Left cardiac atrium (tissue), 4 donors: ENCODE results near the gene GPC5. TPM values are rescaled to one million over a fixed set of nuclear protein-coding genes. Genes with fewer than 3 reads are reported as not detected.

ENCODE experiments used
- ATAC-seq, 2 donors: fragments of 200-7000 bp; cut with Tn5 transposase; one replicate each; pipeline ENCODE4 v1.9.1; 2020; ENCODE audit warnings: mild to moderate bottlenecking in 2 of 2, moderate library complexity in 2 of 2
- DNase-seq: peaks from one replicate; pipeline ENCODE4 v3.0.0-alpha.2; 2020
- intact Hi-C, 2 donors: fragments of 100-400 bp; cut with DNase I; formaldehyde crosslinking; loops; one replicate each; pipeline versions ENCODE4 v1.14.1 to v1.15.1; 2022 to 2023
- total RNA-seq, 2 donors: library from RNA; stranded (reverse); fragmentation: NEBNext Ultra II Directional; extraction: Animal tissue kit (Norgen Biotek cat#: 25700); gene quantifications; one replicate each; pipeline ENCODE4 v1.2.1, GENCODE V29; 2021
- donor health status: DM: no; HTN: yes; CAD: no.
- donor health status: DM: no; HTN: yes; CAD: no; lungs with severe emphysema.
- donor health status: DM: yes; HTN: yes; CAD: no.
- donor health status: Dilated cardiomyopathy.

Gene GPC5
- total RNA-seq, 2 donors from 2014 or later, result 1.8 to 3.0 TPM

DNA sequence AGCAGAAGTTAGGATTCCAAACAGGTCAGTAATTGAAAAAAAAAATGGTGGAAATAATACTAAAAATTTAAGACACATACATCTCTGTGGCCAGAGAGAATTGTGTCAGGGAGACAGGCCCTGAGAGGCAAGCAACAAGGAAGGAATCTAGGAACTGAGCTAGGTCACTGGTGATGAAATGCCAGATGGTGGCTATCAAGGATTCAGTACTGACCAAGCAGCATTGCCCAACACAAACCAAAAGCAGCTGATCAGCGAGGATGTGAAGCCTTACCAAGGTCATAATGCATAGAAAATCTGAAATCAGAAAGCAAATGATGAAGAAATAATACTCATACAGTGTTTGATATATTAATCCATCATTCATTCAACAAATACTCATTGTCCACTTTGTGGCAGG is 905.0 kb downstream of the GPC5 start:
- intact Hi-C loops, result no loop called here
- no peak for DNase-seq
- ATAC-seq, result peak in 1 of 2 donors; percentile 55

DNA sequence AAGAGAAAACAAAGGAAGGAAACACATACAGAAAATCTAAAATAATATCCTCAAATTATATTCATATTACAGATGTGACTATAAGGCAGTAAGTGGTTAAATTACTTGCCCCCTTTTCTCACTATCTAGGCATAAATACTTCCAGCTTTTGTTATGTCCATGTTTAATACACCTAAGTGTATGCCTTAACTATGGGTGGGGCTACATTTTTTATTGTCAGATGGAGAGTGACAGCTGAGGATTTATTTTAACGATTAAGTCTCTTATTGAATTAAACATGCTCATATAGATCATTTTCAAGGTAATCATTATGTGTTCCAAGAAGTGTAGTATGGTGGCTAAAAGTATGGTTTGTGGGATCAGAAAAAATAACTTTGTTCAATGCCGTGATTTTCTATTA is 909.3 kb downstream of the GPC5 start:
- ATAC-seq, result no peak
- intact Hi-C loops, result no loop called here
- no peak for DNase-seq

DNA sequence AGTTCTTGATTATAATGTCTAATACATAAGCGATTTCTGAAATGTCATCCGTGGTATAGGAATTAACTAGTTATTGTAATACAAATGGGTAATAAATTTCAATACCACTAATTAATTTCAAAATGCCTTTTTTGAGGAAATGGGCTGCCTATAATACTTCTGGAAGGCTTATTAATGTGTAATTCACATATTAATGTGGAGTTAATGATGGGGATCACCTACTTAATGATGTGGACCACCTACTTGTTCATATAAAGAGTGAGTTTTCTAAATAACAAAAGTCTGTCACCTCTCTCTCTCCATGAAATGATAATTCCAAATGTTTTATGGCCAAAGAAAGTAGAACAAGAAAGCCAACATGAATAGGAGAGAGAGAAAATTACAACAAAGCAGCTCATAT is 914.4 kb downstream of the GPC5 start:
- DNase-seq (no peak), ATAC-seq (no peak)
- intact Hi-C loops, result no loop called here

DNA sequence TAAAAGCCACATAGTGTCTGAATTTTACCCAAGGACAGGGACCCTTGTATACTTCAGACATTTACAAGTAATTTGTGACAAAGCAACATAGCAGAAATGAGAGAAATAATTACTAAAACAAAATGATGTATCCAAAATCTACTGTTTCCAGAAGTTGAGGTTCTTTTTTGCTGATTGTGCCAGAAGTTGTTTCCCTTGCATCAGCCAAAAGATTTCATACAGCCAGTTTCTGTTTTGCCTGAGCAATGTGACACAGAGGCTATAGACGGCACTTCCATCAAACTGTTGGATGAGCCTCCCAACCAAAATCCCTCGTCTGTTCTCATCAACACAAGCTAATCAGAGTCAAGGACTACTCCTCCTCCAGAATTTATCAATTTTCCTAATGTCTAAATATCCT is 915.0 kb downstream of the GPC5 start:
- intact Hi-C loops, result no loop called here
- DNase-seq, result no peak
- ATAC-seq, result no peak

DNA sequence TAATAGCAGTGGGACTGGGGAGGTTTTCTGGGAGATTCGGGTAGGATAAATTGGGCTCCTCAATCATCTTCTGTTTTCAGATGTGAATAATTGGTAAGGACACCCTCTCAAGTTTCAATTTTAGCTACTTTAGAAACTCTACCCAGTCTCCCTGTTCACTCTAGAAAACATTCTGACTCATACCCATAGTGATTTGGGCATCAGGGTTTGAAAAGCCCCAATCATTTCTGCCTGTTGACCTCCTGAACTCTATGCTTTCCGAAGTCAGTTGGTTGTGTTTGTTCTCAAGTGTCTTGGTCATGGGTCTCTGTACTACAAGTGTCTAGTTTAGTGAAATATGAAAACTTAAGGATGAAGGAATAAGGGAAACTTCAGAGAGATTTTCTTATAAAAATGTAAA is 916.8 kb downstream of the GPC5 start:
- intact Hi-C loops, result no loop called here
- DNase-seq, result no peak
- no peak for ATAC-seq

DNA sequence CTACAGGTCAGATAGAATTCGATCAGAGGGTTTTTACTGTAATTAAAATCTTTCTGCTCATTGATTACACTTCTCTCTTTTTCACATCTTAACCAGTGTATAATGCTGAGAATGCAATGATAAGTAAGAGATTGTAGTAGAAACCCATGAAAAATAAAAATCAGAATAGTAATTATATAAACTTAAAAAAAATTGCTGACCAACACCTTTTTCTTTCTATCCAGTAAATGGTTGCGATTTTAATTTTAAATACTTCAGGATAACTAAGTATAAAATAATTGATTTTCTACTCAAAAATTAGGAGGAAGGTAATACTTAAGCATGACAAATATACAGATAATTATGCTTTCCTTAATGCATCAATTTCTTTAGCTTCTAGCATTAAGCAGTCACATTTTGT is 917.6 kb downstream of the GPC5 start:
- no peak for DNase-seq
- intact Hi-C loops, result no loop called here
- no peak for ATAC-seq

DNA sequence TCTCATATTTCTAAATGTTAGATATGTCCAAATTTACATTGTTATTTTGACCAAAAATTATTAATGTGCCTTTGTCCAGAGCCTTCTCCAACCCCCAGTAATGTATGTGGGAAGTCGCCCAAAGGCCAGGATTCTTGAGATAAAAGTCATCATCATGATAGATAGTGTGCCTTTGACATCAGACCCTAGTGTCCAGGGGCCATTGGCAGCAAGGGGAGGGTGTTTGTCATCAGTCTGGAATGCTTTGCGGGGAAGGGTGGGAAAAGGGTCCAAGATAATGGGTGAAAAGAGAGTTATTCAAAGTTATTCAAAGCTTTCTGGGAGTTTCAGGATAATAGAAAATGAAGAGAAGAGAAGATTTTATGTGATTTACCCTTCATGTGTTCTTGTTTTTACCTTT is 918.6 kb downstream of the GPC5 start:
- intact Hi-C loops, result no loop called here
- no peak for DNase-seq
- peak in 1 of 2 donors; percentile 31 for ATAC-seq

DNA sequence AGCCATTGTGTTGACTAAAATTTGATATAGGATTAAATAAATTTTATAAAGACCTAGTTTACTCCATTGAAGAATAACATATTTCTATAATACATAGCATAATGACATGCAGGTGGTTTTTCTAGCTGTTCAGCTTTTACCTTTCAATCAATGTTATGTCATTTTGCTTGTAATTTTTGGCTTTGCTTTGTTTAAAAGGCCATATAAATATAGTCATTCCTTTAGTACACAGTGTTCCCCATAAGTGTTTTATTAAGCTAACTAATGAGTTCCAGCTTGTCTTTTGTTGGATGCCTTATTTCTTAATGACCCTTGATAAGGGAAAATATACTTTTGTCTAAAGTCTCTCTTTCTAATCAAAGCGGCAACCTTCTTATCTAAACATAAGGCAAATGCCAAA is 921.9 kb downstream of the GPC5 start:
- intact Hi-C loops, result no loop called here
- ATAC-seq (no peak), DNase-seq (no peak)

DNA sequence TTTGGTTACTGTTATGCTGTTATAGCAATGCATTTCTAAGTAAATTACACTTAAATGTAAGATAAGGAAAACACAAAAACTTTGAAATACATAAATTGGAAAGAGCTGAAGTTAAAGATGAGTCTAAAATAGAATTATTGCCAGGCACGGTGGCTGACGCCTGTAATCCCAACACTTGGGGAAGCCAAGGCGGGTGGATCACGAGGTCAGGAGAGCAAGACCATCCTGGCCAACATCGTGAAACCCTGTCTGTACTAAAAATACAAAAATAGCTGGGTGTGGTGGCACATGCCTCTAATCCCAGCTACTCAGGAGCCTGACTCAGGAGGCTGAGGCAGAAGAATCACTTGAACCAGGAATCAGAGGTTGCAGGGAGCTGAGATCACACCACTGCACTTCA is 922.8 kb downstream of the GPC5 start:
- no peak for ATAC-seq
- intact Hi-C loops, result no loop called here
- no peak for DNase-seq

DNA sequence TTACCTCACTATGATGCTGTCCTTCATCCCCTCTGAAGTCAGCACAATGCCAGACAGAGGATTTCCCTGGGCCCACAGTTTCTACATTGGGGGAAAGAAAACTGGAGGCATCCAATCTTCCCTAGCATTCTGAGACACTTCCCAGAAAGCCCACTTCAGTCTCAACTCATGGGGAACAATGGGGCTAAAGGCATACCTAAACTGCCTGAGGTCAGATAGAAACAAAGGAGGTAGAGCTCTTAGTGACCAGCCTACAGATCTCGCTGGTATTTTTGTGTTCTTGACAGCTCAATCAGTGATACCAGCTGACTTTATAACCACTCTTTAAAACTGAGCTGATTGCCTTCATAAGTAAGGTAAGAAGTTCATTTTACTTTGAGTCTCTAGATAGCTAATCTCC is 947.2 kb downstream of the GPC5 start:
- intact Hi-C loops, result no loop called here
- ATAC-seq, result no peak
- no peak for DNase-seq

DNA sequence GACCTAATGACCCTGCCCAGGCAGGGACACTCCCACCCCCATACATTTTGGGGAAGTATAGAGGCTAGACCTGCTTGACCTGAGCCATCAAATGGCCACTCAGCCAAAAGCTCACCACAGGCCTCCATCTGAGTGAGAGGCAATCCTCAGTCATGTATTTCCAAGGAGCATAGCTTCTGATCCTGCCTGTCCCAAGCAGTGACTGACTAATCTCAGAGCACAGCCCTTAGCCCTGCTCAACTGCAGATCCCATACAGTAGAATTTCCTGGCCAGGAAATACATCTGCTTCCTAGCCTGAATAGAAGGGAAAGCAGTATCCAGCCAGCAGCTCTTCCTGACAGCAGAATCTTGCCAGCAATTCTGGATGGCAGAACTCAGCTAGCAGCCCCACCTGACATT is 947.6 kb downstream of the GPC5 start:
- intact Hi-C loops, result no loop called here
- ATAC-seq (no peak), DNase-seq (no peak)

DNA sequence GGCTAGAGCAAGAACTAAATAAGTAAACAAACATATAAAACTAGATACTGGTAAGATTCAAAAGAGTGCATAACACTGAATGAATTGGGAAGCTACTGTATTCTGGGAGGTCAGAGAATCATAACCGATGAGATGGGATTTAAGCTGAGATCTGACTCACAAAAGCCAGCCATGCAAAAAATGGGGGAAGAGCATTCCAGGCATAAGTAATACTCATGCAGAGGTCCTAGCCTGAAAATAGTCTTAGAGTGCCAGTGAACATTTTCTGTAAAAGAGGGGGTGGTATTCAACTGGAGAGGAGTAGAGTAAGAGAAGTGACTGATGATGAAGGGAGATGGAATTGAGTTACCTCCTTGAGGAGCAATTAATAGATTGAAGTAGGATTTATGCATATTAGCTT is 956.2 kb downstream of the GPC5 start:
- intact Hi-C loops, result no loop called here
- DNase-seq, result no peak
- ATAC-seq, result no peak

DNA sequence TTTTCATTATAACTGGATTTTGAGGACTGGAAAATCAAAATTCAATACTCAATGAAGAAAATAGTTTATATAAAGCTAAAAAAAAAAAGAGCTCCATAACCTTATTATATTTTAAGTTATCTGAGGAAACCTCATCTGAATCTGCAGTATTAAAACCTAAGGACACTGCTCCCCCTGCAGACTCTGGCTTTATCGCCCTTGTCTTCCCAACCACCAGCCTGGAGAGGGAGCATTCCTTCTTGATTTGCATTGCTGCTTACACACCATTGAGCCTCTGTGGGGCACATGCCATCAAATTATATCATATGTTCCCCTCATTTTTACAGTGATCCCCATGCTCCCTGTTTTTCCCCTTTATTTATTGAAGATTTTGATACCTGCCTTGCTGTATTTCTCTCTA is 956.8 kb downstream of the GPC5 start:
- no peak for ATAC-seq
- intact Hi-C loops, result no loop called here
- DNase-seq, result no peak

DNA sequence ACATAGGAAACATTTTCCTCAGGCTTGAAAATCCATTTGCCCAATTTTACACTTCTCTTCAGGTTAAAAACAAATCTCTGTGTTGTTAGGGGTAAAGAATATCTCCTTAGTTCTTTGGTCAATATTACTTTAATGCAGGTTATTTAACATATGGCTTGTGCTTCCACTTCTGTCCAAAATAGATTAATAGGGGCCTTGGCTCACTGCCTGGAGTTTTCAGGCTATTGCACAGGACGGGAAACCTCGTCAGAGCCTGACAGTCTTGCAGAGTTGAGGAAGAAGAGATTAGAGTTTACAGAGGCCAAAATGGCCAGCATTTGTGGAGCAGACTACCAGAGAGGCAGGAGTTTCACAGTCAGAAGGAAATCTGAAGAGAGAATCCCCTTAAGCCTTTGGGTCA is 964.3 kb downstream of the GPC5 start:
- DNase-seq, result no peak
- intact Hi-C loops, result no loop called here
- ATAC-seq, result no peak

DNA sequence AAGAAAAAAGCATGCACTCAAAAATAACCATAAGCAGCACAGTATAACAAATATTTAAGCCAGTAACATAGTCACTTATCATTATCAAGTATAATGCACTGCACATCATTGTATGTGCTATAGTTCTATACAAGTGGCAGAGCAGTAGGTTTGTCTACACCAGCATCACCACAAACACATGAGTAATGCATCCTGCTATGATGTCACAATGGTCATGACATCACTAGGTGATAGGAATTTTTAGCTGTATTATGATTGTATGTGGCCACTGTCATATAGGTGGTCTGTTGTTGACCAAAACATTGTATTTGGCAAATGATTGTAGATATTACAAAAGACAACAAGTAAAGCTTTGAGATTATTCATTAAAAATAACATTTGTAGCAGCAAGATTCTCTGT is 967.5 kb downstream of the GPC5 start:
- intact Hi-C loops, result no loop called here

DNA sequence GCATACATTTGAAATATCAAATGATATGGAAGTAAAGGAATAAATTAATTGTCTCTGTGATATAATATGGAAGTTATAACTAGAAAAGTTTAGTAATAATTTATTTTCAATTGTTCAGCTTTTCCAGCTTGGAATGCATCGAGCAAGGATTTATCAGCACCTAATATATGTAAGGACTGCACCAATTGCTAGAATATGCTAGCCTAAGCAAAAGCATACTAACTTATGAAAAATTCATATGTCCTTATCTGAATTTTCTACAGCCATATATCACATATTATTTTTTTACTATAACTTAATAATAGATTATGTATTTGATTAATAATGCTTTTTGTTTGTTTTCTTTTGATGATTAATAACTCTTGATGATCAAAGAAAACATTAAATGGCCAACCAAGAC is 979.0 kb downstream of the GPC5 start:
- DNase-seq, result no peak
- ATAC-seq, result no peak
- intact Hi-C loops, result no loop called here

More for the DNA sequence above, 967.5 kb downstream of the GPC5 start:
- ATAC-seq (no peak), DNase-seq (no peak)

DNA sequence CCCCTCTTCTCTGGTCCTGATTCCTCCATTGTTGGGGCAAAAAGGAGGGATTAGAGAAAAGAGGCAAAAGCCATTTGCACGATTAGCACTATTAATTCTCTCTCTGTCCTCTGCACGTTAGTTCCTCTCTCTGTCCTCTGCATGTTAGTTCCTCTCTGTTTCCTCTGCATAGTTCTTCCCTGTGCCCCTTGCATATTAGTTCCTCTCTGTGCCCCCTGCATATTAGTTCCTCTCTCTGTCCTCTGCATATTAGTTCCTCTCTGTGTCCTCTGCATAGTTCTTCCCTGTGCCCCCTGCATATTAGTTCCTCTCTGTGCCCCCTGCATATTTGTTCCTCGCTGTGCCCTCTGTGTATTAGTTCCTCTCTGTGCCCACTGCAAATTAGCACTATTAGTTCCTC is 981.0 kb downstream of the GPC5 start:
- intact Hi-C loops, result no loop called here

DNA sequence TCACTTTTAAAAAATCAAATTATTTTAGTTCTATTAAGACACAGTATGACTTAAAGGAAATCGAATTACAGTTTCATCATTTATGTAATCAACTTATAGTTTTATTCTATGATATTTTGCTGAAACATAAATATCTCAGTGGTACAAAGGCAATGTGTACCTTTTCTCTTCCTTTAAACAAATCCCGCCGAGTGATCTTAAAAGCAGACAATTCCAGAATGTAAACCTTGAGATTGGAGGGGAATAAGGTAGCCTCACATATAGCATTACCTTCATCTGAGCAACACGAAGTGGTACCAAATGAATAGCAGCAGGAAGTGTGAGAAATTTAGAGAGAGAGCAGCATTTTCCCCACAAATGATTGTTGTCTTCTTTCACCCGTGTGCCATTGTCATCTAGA is 986.0 kb downstream of the GPC5 start:
- no peak for DNase-seq
- intact Hi-C loops, result no loop called here
- ATAC-seq, result no peak

More for the DNA sequence above, 981.0 kb downstream of the GPC5 start:
- ATAC-seq, result no peak
- no peak for DNase-seq

DNA sequence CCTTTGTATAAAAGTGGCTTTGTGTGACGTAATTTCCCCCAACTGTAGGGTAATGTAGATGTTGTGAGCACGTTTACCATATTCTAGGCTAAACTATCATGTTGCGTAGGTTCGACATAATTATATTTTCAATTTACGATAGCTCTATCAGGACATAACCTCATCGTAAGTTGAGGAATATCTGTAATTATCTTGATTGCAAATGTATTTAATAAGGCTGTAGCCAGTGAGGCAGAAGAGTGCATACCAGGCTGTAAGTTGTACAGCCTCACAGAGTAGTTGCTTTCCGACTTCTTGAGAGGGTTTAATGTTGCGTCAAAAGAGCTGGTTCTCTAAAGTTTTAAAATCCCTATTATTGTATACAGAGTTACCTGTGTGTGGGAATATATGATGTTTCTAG is 988.8 kb downstream of the GPC5 start:
- DNase-seq (no peak), ATAC-seq (no peak)
- intact Hi-C loops, result no loop called here

DNA sequence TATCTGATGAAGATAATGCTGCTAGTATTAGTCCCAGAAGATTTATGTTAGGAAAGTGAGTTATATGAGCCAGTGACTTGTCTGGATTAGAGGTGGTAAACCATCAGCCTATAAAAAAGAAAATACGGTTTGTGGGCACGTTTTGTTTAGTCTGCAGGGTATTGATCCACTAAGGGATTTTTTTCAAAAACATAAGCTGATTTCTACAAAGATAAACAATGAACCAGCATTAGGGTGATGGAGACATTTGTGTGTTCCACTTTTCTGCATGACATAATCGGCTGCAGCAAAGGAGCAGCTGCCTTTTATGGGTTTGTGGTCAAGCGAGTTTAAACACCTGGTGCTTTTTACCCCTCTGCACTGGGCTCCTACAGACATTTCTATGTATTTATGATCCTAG is 991.8 kb downstream of the GPC5 start:
- no peak for ATAC-seq
- DNase-seq, result no peak
- intact Hi-C loops, result no loop called here

DNA sequence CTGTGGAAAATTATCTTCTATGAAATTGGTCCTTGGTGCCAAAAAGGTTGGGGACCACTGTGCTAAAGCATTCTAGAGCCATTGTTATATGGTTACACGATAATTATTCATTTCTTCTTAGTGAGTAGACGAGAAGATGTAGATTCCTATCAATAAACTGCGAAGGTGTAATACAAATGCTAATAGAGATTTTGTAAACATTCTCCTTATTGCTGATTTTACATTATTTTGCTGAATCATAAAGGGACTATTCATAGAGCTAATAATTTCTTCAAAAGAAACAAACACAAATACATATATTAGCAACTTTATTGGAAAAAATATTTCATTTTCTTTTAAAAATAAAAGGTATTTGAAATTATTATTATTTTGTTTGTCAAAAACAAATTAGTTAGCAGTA is 1005.2 kb downstream of the GPC5 start:
- no peak for DNase-seq
- intact Hi-C loops, result no loop called here
- no peak for ATAC-seq

DNA sequence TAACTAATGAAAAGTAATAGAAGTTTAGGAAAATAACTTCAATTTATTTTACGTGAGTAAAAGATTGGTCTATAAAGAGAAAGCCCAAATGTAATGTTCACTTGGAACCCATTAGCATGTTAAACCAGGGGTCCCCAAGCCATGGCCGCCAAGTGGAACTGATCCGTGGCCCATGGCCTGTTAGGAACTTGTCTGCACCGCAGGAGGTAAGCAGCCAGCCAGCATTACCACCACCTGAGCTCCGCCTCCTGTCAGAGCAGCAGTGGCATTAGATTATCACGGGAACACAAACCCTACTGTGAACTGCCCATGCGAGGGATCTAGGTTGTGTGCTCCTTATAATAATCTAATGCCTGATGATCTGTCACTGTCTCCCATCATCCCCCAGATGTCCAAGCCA is 1009.4 kb downstream of the GPC5 start:
- DNase-seq, result no peak
- intact Hi-C loops, result no loop called here
- ATAC-seq, result no peak

DNA sequence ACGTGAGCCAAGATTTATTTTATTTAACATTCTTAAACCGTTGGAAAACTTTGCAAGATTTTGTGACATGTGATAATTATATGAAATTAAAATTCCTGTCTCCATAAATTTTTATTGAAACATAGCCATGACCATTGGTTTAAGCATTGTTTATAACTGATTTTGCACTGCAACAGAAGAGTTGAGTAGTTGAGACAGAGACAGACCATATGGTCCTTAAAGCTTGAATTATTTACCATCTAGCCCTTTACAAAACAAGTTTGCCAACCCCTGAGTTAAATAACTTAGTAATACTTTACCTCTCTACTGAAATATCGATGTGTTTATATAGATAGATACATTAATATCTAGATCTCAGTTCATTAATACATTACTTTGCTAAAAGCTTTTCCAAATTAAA is 1014.1 kb downstream of the GPC5 start:
- intact Hi-C loops, result no loop called here
- DNase-seq (no peak), ATAC-seq (no peak)
